Fibroblast of lung (primary cell): ENCODE measurements around the gene UVRAG. TPM values are rescaled to one million over a fixed set of nuclear protein-coding genes. Genes with fewer than 3 reads are reported as not detected.

Source experiments
- DNase-seq, 2 donors: peaks; one replicate each; pipeline versions ENCODE4 v3.0.0 to v3.0.0-alpha.2; 2010; ENCODE audit warnings: low read depth in 2 of 2
- H2AFZ ChIP-seq: 2 replicates; pipeline ENCODE4 v1.5.1; 2012; ENCODE audit warnings: low read length, control low read depth, inconsistent platforms
- H3K27ac ChIP-seq: 2 replicates; pipeline ENCODE4 v1.5.1; 2011; ENCODE audit warnings: low read length, control low read depth; ENCODE audit not compliant: insufficient read depth
- H3K27me3 ChIP-seq: 2 replicates; pipeline ENCODE4 v1.5.1; 2011; ENCODE audit warnings: mild to moderate bottlenecking, low read length; ENCODE audit not compliant: control insufficient read depth, insufficient read depth
- H3K36me3 ChIP-seq: 2 replicates; pipeline ENCODE4 v1.5.1; 2011; ENCODE audit warnings: low read length; ENCODE audit not compliant: control insufficient read depth, insufficient read depth
- H3K4me1 ChIP-seq: 2 replicates; pipeline ENCODE4 v1.5.1; 2011; ENCODE audit warnings: low read length; ENCODE audit not compliant: control insufficient read depth, insufficient read depth; ENCODE audit errors: extremely low read depth
- H3K4me2 ChIP-seq: 2 replicates; pipeline ENCODE4 v1.5.1; 2011; ENCODE audit warnings: low read length, control low read depth; ENCODE audit not compliant: insufficient read depth; ENCODE audit errors: extremely low read depth
- H3K4me3 ChIP-seq, 4 experiments: fragments of 200-600 bp in 1 of 4; sonication (generic) in 1 of 4; replicated peaks in 1 of 4; 2 replicates each; pipeline ENCODE4 v1.5.1; 2011 to 2016; ENCODE audit warnings: low read length in 4 of 4, low read depth in 3 of 4, mild to moderate bottlenecking in 3 of 4, control low read depth in 2 of 4, inconsistent platforms in 1 of 4, mixed read lengths in 1 of 4; ENCODE audit not compliant: insufficient read depth in 1 of 4; ENCODE audit errors: control extremely low read depth in 1 of 4
- H3K79me2 ChIP-seq: 2 replicates; pipeline ENCODE4 v1.5.1; 2012; ENCODE audit warnings: mild to moderate bottlenecking, low read length, inconsistent platforms; ENCODE audit not compliant: control insufficient read depth, insufficient read depth
- H3K9ac ChIP-seq: 2 replicates; pipeline ENCODE4 v1.5.1; 2011; ENCODE audit warnings: mild to moderate bottlenecking, low read length, control low read depth; ENCODE audit not compliant: insufficient read depth
- H3K9me3 ChIP-seq: 2 replicates; pipeline ENCODE4 v1.5.1; 2012; ENCODE audit warnings: low read depth, low read length; ENCODE audit not compliant: control insufficient read depth, insufficient read depth
- H4K20me1 ChIP-seq: 2 replicates; pipeline ENCODE4 v1.5.1; 2011; ENCODE audit warnings: low read length; ENCODE audit not compliant: control insufficient read depth, insufficient read depth; ENCODE audit errors: extremely low read depth
- CTCF ChIP-seq, 2 donors: IDR thresholded peaks in 1 of 2; conservative IDR thresholded peaks in 1 of 2; 1 replicate in 1 of 2; 2 replicates in 1 of 2; pipeline ENCODE4 v1.5.1; 2011 to 2012; ENCODE audit warnings: low read length in 2 of 2, control low read depth in 1 of 2, inconsistent platforms in 1 of 2, low read depth in 1 of 2, mild to moderate bottlenecking in 1 of 2
- EZH2 ChIP-seq: IDR thresholded peaks from 2 replicates; pipeline ENCODE4 v1.5.1; 2012; ENCODE audit warnings: low read length, control low read depth, mild to moderate bottlenecking; ENCODE audit errors: missing control alignments
- polyA plus RNA-seq, 2 donors: library from polyadenylated mRNA; depleted of rRNA in 1 of 2; stranded (reverse) in 1 of 2; unstranded in 1 of 2; fragments of >200 nt; gene quantifications; 2 replicates each; pipeline ENCODE4 v1.2.1, GENCODE V29; 2011 to 2012; ENCODE audit warnings: missing spikeins in 1 of 2
- total RNA-seq: library from RNA; depleted of rRNA; stranded (reverse); fragments of >200 nt; gene quantifications from 2 replicates; pipeline ENCODE4 v1.2.1, GENCODE V29; 2014

Gene UVRAG
- total and polyA plus RNA-seq, 2 donors (not counting 1 experiment from before 2014, with no cell fraction given) = 15.8 to 22.1 TPM

- Histone ChIP-seq H3K36me3 (no peaks in the 10 kb centered on the region), H3K4me3 (no peak overlapping the region), H3K27me3 (no peaks in the 10 kb centered on the region), H3K4me1 (peaks cover 6% of the 10 kb centered on the region), H3K9ac (no peak overlapping the region), H3K9me3 (no peaks in the 10 kb centered on the region), H3K4me2 (peak overlapping the region; percentile 64), H2AFZ (no peak overlapping the region), H3K27ac (no peak overlapping the region), H4K20me1 (no peaks in the 10 kb centered on the region), H3K79me2 (peaks cover 14% of the 10 kb centered on the region)
- DNase-seq = no peak
- no peak for TF ChIP-seq EZH2
- TF ChIP-seq CTCF (conservative IDR thresholded peaks at IDR 0.05 in 1 of 2, IDR thresholded peaks at IDR 0.05 in 1 of 2; ENCODE audit: low read depth in 1 of 2, low read length in 2 of 2) = no peak
Observed at GRCh38 chr11:75823946-75824345, 8.9 kb downstream of the UVRAG start.

- TF ChIP-seq EZH2 (no peak), CTCF (conservative IDR thresholded peaks at IDR 0.05 in 1 of 2, IDR thresholded peaks at IDR 0.05 in 1 of 2; ENCODE audit: low read depth in 1 of 2, low read length in 2 of 2) (no peak)
- Histone ChIP-seq H3K9me3 (no peaks in the 10 kb centered on the region), H3K27ac (no peak overlapping the region), H3K9ac (no peak overlapping the region), H3K27me3 (no peaks in the 10 kb centered on the region), H3K4me3 (no peak overlapping the region), H4K20me1 (no peaks in the 10 kb centered on the region), H3K79me2 (peaks cover 5% of the 10 kb centered on the region), H2AFZ (peak overlapping the region; percentile 33), H3K4me1 (peaks cover 4% of the 10 kb centered on the region), H3K4me2 (peak overlapping the region; percentile 48), H3K36me3 (no peaks in the 10 kb centered on the region)
- DNase-seq = peak in 1 of 2 donors; percentile 41
Observed at GRCh38 chr11:75826461-75827230, 11.6 kb downstream of the UVRAG start.

- no peaks in the 10 kb centered on the region for H3K27me3 ChIP-seq
- H2AFZ ChIP-seq = no peak overlapping the region
- no peak overlapping the region for H3K27ac ChIP-seq
- H3K4me1 ChIP-seq = peaks cover 4% of the 10 kb centered on the region
- TF ChIP-seq CTCF (conservative IDR thresholded peaks at IDR 0.05 in 1 of 2, IDR thresholded peaks at IDR 0.05 in 1 of 2; ENCODE audit: low read depth in 1 of 2, low read length in 2 of 2) = no peak
- no peak for TF ChIP-seq EZH2
- no peaks in the 10 kb centered on the region for H4K20me1 ChIP-seq
- peaks cover 5% of the 10 kb centered on the region for H3K79me2 ChIP-seq
- H3K9ac ChIP-seq = no peak overlapping the region
- DNase-seq = no peak
- H3K36me3 ChIP-seq = no peaks in the 10 kb centered on the region
- H3K9me3 ChIP-seq = no peaks in the 10 kb centered on the region
- H3K4me2 ChIP-seq = no peak overlapping the region
- H3K4me3 ChIP-seq = no peak overlapping the region
Observed at GRCh38 chr11:75827562-75827961, 12.6 kb downstream of the UVRAG start.
